Gastrocnemius medialis (tissue), 4 donors: ENCODE data around the gene CCDC92B. TPM values are rescaled to one million over a fixed set of nuclear protein-coding genes. Genes with fewer than 3 reads are reported as not detected.

Source experiments
- ATAC-seq, 2 donors: fragments of 150-250 bp; one replicate each; pipeline ENCODE4 v1.9.1; 2016
- DNase-seq, 2 donors: peaks; one replicate each; pipeline ENCODE4 v3.0.0-alpha.2; 2019
- H3K27ac ChIP-seq, 4 donors: fragments of 200-600 bp; sonication (generic); 1 replicate in 1 of 4; 2 replicates in 3 of 4; pipeline ENCODE4 v1.5.1; 2016 to 2018; ENCODE audit warnings: mild to moderate bottlenecking in 2 of 4, moderate library complexity in 1 of 4
- H3K27me3 ChIP-seq, 3 donors: fragments of 200-600 bp; sonication (generic) in 2 of 3; 1 replicate in 1 of 3; 2 replicates in 2 of 3; pipeline versions ENCODE4 v1.5.1 to v1.6.0; 2016 to 2019; ENCODE audit warnings: mild to moderate bottlenecking in 1 of 3, moderate library complexity in 1 of 3
- H3K36me3 ChIP-seq, 2 donors: fragments of 200-600 bp; sonication (generic) in 1 of 2; one replicate each; pipeline ENCODE4 v1.5.1; 2017 to 2018
- H3K4me1 ChIP-seq, 2 donors: fragments of 200-600 bp; sonication (generic) in 1 of 2; one replicate each; pipeline ENCODE4 v1.5.1; 2016 to 2017; ENCODE audit warnings: mild to moderate bottlenecking in 2 of 2
- H3K4me3 ChIP-seq, 4 donors: fragments of 200-600 bp; sonication (generic) in 3 of 4; 1 replicate in 1 of 4; 2 replicates in 3 of 4; pipeline ENCODE4 v1.5.1; 2016 to 2019; ENCODE audit warnings: mild to moderate bottlenecking in 2 of 4
- H3K9me3 ChIP-seq, 3 donors: fragments of 200-600 bp; sonication (generic) in 2 of 3; 1 replicate in 1 of 3; 2 replicates in 2 of 3; pipeline ENCODE4 v1.5.1; 2016 to 2019
- CTCF ChIP-seq, 5 experiments: fragments of 450-650 bp in 3 of 5; fragments of 200-600 bp in 2 of 5; sonication (generic) in 2 of 5; IDR thresholded peaks in 4 of 5; conservative IDR thresholded peaks in 1 of 5; 1 replicate in 4 of 5; 2 replicates in 1 of 5; pipeline ENCODE4 v1.5.1; 2016 to 2019; ENCODE audit warnings: antibody characterized with exemption in 5 of 5, mild to moderate bottlenecking in 3 of 5, moderate library complexity in 3 of 5
- POLR2A ChIP-seq, 2 donors: fragments of 450-650 bp; IDR thresholded peaks; one replicate each; pipeline ENCODE4 v1.6.1; 2017; ENCODE audit warnings: antibody characterized with exemption in 2 of 2, mild to moderate bottlenecking in 2 of 2, moderate library complexity in 2 of 2
- in situ Hi-C, 4 donors: fragments of 200-750 bp; cut with MboI; loops; one replicate each; pipeline versions ENCODE4 v1.15.0 to v1.8.0; 2017; ENCODE audit warnings: low sequenced_read_pairs in 4 of 4
- intact Hi-C: fragments of 100-400 bp; cut with DNase I; formaldehyde crosslinking; loops from one replicate; pipeline ENCODE4 v1.15.1; 2023; ENCODE audit warnings: low total_unique reads
- total RNA-seq, 4 donors: library from RNA; depleted of rRNA; stranded (reverse); fragments of >200 nt; gene quantifications; one replicate each; pipeline versions ENCODE4 v1.1.0 to v1.2.3, GENCODE V29; 2016

CCDC92B gene
- total RNA-seq, 4 donors from 2014 or later: not detected

- intact Hi-C loops: no loop called here
- Histone ChIP-seq H3K27me3 (no peaks in the 10 kb centered on the region), H3K9me3 (no peaks in the 10 kb centered on the region), H3K36me3 (peaks cover 3 to 85% of the 10 kb centered on the region in 2 donors), H3K27ac (peak overlapping the region in 2 of 4 donors; percentile 13 to 43), H3K4me1 (peaks cover 9 to 10% of the 10 kb centered on the region in 2 donors), H3K4me3 (no peak overlapping the region)
- no peak for TF ChIP-seq POLR2A (IDR thresholded peaks at IDR 0.05)
- no peak for TF ChIP-seq CTCF (IDR thresholded peaks at IDR 0.05 in 4 of 5, conservative IDR thresholded peaks at IDR 0.05 in 1 of 5)
- in situ Hi-C loops: no loop called here
- DNase-seq (no peak), ATAC-seq (no peak)
These were observed 55.7 kb downstream of the CCDC92B start for GRCh38 chr17:2693561-2694380.

GRCh38 chr17:2692781-2693135, 56.7 kb downstream of the CCDC92B start:
- no peak for ATAC-seq
- H3K4me1 ChIP-seq: peaks cover 19% of the 10 kb centered on the region in 2 donors

GRCh38 chr17:2691965-2692780, 57.3 kb downstream of the CCDC92B start:
- ATAC-seq (no peak), DNase-seq (peak in 1 of 2 donors; percentile 18)
- Histone ChIP-seq H3K36me3 (peaks cover 3 to 69% of the 10 kb centered on the region in 2 donors), H3K27ac (peak overlapping the region in 2 of 4 donors; percentile 4 to 43), H3K4me1 (peaks cover 25% of the 10 kb centered on the region in 2 donors), H3K9me3 (no peaks in the 10 kb centered on the region), H3K27me3 (no peaks in the 10 kb centered on the region), H3K4me3 (no peak overlapping the region)
- intact Hi-C loops (no loop called here), in situ Hi-C loops (no loop called here)
- TF ChIP-seq POLR2A (IDR thresholded peaks at IDR 0.05): no peak

More at GRCh38 chr17:2692781-2693135, 56.7 kb downstream of the CCDC92B start:
- Histone ChIP-seq H3K4me3 (no peak overlapping the region), H3K9me3 (no peaks in the 10 kb centered on the region), H3K27ac (peak overlapping the region in 1 of 4 donors; percentile 43), H3K27me3 (no peaks in the 10 kb centered on the region), H3K36me3 (peaks cover 3 to 75% of the 10 kb centered on the region in 2 donors)
- no peak for DNase-seq
- intact Hi-C loops: no loop called here
- TF ChIP-seq CTCF (IDR thresholded peaks at IDR 0.05 in 4 of 5, conservative IDR thresholded peaks at IDR 0.05 in 1 of 5): no peak
- TF ChIP-seq POLR2A (IDR thresholded peaks at IDR 0.05): no peak
- in situ Hi-C loops: no loop called here

DNA sequence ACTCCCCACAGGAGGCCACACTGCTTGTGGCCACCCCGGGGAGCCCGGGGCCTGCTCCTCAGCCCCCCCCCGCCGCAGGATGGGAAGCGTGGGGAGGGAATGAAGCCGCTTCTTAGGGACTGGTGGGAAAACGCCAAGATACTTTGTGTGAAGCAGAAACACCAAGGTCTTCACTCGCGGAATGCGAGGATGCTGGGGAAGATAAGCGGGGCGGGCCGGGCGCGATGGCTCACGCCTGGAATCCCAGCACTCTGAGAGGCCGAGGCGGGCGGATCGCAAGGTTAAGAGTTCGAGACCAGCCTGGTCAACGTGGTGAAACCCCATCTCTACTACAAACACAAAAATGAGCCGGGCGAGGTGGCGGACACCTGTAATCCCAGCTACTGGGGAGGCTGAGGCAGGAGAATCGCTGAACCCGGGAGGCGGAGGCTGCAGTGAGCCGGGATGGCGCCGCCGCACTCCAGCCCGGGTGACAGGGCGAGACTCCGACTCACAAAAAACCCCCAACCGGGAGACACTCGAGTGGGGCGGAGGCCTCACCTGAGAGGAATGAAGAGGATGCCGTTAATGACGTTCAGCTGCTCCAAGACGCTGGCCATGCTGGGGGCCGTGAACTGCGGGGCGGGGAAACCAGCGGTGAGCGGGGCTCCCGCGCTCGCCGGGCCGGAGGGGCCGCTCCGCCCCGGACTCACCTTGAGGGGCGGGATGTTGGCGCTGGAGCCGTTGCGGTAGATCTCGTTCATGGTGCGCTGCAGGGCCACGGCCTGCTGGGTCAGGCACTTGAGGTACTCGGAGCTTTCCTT, 58.2 kb downstream of the CCDC92B start:
- Histone ChIP-seq H3K27ac (peak overlapping the region in 2 of 4 donors; percentile 93 to 94), H3K27me3 (no peaks in the 10 kb centered on the region), H3K4me1 (peaks cover 34% of the 10 kb centered on the region in 2 donors), H3K4me3 (no peak overlapping the region), H3K36me3 (peaks cover under 1 to 60% of the 10 kb centered on the region in 2 donors), H3K9me3 (no peaks in the 10 kb centered on the region)
- TF ChIP-seq POLR2A (IDR thresholded peaks at IDR 0.05) (no peak), CTCF (IDR thresholded peaks at IDR 0.05 in 4 of 5, conservative IDR thresholded peaks at IDR 0.05 in 1 of 5) (no peak)
- ATAC-seq (no peak), DNase-seq (peak in 1 of 2 donors; percentile 17)
- in situ Hi-C loops: no loop called here
- intact Hi-C loops: no loop called here
